ENCODE measurements around the gene NOLC1.
"Not testable (repeated sequence)": the region's sequence is repeated elsewhere in the genome, so short reads cannot be mapped to it uniquely, and the experiment has no call there.

Gene NOLC1

DNA sequence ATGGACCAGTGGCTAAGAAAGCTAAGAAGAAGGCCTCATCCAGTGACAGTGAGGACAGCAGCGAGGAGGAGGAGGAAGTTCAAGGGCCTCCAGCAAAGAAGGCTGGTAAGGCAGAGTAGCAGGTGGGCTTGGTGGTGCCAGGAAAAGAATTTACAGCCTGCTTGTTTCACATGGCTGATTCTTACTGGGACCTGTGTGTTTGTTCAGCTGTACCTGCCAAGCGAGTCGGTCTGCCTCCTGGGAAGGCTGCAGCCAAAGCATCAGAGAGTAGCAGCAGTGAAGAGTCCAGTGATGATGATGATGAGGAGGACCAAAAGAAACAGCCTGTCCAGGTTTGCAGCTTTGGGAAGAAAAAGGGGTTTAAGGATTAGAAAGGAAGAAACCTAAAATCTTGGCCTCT is 5.0 kb downstream of the NOLC1 start:
- no peak for DNase-seq

DNA sequence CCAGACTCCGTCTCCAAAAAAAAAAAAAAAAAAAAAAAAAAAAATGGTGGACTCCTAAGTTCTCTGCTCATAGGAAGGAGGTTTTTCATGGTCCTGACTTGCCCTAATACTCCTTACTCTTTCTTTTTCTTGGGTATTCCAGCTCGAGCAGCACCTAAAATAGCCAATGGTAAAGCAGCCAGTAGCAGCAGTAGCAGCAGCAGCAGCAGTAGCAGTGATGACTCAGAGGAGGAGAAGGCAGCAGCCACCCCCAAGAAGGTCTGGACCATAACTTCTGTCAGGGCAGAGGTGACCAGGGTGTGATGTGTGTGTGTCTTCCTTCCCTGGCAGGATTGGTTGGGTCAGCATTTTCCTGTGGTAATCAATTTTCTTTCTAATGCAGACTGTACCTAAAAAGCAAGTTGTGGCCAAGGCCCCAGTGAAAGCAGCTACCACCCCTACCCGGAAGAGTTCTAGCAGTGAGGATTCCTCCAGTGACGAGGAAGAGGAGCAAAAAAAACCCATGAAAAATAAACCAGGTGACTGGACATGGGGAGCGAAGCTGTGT is 6.9 kb downstream of the NOLC1 start:
- no peak for DNase-seq

DNA sequence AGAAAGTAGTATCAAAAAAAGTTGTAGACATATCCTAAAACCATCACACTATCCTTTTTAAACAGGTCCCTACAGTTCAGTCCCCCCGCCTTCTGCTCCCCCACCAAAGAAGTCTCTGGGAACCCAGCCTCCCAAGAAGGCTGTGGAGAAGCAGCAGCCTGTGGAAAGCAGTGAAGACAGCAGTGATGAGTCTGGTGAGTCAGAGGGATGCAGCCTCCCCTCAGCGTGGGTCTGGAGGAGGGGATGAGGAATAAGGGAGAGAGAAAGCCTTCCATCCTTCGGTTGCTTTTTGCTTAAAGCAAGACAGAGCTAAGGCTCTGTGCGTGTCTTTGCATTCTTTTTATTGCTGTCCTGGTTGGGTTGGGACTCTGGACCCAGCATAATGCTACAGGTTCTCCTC is 7.6 kb downstream of the NOLC1 start:
- no peak for DNase-seq

DNA sequence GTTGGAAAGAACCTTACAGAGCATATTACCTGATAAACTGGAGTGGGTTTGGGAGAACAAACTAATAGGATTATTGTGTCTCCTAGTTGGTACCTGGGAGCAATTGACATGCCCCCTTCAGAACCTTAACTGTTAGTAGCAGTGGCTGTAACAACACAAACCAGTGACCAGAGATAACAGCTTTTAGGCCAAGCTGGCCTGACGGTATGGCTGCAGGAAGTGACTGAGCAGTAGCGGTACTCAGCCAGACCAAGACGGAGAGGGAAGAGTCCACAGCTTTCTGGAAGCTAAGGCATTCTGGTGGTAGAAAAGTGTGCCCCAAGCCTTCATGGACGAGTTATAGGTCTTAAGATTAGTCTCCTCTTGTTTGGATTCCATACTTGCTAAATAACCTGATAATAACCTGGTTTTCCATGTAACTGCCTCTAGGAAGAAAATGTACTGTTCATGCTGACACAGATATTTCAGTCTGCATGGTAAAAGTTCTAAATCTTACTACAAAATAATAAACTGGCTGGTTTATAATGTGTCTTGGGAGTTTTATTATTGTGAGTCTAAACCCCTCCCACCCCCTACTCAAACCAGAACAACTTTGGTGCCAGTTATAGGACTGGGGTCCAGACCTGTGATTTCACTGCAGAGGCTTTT is 11.3 kb downstream of the NOLC1 start:
- DNase-seq: peak; percentile 45

DNA sequence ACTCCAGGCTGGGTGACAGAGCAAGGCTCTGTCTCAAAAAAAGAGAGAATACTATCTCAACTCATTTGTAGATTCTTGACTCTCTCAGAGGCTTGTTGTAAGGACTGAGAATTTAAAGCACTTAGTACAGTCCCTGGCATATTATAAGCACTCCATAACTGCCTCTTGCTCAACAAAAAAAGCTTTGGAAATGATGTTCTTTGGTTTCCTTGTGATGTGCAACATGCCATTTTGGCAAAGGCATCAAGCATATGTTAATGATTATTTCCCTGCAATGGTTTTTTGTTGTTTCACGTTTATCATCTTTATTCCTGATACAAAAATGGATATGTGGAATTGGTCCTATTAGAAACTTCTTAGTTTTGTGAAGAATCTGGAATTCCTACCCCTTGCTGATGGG is 15.7 kb downstream of the NOLC1 start:
- DNase-seq: no peak

DNA sequence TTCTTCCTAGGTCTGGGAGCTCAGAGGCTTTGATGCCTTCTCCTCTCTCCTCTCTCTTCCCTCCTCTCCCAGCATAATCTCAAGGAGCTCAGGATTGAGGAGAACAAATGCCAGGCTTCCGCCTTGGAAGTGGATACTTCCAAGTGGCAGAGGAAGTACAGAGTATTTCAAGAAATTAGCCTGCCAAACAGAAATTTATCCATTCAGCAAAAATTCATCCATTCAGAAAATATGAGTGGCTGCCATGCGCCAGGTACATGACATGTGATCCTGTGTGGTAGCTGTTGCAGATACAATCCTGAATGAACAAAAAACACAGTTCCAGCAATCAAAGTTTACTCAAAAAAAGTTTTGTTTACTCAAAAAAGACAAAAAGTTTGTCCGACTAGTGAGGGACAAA is 18.4 kb downstream of the NOLC1 start:
- DNase-seq: no peak

DNA sequence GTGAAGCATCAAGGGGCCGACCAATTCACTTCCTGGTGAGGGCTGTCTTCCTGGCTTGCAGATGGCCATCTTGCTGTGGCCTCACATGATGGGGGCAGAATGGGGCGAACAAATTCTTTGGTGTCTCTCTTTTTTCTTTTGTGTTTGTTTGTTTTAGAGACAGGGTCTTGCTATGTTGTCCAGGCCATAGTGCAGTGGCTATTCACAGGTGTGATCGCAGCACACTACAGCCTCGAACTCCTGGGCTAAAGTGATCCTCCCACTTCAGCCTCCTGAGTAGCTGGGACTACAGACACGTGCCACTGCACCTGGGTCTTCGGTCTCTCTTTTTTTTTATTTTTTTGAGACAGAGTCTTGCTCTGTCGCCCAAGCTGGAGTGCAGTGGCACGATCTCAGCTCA is 20.1 kb downstream of the NOLC1 start:
- no peak for DNase-seq

DNA sequence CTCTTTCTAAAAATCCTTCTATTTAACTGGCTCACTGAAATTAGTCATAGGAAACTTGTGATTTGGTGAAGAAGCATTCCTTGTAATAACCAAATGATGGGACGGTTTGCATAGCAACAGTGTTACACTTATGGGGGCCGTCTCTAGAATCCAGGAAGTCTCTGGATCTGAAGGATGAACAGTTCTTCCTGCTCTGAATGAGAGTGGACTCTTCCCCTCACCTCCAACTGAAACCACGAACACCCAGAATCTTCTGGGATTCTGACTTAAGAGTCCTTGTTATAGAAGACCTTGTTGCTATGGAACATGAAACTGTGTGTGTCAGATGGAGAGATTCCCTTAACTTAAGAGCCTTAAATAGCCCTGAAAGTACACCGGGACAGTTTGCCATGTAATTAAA is 23.2 kb downstream of the NOLC1 start:
- no peak for DNase-seq

DNA sequence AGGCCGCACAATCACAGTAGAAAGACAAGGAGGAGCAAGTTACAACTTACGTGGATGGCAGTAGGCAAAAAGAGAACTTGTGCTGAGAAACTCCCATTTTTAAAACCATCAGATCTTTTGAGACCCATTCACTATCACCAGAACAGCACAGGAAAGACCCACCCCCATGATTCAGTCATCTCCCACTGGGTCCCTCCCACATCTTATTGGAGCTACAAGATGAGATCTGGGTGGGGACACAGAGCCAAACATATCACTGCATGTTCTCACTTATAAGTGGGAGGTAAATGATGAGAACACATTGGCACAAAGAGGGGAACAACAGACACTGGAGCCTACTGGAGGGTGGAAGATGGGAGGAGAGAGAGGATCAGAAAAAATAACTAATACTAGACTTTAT is 32.4 kb downstream of the NOLC1 start:
- DNase-seq: no peak

DNA sequence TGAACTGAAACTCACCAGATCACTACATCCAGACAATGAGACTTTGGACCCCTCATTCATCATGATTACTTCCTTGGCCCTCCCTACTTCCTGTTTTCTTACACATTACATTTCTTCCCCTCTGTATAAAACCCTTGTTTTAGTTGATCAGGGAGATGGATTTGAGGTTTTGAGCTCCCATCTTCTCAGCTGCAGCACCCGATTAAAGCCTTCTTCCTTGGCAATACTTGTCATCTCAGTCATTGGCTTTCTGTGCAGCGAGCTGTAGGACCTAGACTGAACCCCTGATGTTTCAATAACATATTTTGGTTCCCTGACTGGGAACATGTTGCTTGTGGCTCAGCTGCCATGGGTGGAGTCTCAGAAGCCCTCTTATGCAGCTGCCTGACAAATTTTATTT is 33.1 kb downstream of the NOLC1 start:
- no peak for DNase-seq

DNA sequence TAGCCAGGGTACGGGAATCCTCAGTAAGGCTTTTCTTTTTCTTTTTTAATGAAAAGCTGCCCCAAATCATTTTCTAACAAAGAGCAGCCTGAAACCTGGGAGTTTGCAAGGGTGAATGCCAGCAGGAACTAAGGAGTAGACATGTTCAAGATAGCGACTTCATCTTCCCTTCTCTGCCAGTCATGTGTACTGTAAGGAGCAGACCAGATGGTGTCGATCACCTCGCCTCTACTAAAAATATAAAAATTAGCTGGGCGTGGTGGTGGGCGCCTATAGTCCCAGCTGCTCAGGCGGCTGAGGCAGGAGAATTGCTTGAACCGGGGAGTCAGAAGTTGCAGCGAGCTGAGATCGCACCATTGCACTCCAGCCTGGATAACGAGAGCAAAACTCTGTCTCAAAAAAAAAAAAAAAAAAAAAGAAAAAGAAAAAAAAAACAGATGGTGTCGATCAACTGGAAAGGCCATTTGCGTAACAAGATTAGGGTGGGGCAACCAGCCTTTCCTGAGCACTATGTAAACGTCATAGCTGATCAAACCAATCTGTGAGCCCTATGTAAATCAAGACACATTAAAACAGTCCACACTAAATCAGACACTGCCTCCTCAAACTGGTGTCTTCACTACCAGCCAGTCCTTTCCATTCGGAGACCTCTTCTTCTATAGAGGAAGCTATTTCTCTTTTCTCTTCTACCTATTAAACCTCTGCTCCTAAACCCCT is 33.8 kb downstream of the NOLC1 start:
- DNase-seq: no peak

DNA sequence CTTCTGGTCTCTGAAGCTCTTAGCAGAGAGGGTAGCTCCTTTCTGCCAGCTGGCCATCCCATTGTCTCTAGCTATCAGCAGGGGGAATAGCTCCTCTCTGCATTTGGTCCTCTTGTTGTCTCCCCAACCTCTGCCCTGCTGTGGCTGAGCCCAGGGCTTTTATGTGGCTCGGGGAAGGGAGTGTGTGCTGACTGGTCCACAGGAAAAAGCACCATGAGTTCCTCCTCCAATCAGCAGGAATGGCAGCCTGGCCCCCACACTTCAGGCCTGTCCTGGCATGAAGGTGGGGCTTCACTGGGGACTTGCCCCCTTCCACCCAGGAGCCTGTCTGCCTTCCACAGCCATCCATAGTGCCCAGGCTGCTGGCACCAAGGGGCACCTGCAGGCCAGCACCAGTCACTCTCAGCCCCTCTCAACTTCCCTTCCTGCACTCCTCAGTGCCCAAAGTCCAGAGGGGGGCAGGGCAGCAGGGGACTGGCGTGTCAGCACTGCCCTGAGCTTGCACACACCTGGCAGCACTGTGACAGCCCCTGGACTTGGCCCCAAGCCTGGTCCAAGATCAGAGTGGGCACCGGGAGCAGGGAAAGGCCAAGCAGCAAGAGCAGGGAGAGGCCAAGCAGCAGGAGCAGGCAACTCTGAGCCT is 36.2 kb downstream of the NOLC1 start:
- no peak for DNase-seq

DNA sequence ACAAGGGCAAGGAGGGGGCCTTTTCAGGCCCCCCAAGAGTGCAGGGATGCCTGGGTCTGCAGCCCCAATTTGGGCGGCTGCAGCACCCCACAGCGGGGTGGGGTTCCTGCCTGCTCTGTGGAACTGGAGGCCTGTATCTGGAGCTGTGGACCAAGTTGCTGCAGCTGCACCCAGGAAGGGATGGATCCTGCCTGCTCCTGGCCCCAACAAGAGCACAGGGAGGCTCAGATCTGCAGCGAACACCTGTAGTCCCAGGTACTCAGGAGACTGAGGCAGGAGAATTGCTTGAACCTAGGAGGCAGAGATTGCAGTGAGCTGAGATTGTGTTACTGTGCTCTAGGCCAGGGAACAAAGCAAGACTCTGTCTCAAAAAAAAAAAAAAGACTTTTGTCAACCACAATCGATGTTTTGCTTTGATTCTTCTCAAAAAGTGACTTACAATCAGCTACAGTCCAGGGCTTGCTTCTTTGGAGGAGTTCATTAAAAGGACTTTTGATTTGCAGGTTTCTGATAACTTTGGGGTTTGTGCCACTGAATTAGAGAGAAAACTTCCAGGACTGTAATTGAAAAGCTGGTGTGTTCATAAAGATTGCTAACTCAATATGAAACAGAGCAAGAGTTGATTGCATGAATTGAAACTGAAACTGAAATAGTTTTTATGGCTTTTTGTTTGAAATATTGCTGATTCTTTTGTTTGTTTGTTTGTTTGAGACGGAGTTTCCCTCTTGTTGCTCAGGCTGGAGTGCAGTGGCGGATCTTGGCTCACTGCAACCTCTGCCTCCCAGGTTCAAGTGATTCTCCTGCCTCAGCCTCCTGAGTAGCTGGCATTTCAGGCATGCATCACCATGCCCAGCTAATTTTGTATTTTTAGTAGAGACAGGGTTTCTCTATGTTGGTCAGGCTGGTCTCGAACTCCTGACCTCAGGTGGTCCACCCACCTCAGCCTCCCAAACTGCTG is 37.0 kb downstream of the NOLC1 start:
- DNase-seq: not testable (repeated sequence)

DNA sequence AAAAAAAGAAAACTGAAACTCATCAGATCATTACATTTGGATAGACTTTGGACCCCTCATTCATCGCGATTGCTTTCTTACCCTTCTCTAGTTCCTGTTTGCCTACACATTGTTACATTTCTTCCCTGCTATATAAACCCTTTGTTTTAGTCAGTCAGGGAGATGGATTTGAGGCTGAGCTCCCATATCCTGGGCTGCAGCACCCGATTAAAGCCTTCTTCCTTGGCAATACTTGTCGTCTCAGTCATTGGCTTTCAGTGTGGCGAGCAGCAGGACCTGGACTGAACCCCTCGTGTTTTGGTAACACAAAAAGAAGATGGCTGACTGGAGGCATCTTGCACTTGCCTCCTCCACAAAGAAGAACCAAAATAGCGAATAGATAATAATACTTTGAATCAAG is 39.8 kb downstream of the NOLC1 start:
- DNase-seq: no peak

DNA sequence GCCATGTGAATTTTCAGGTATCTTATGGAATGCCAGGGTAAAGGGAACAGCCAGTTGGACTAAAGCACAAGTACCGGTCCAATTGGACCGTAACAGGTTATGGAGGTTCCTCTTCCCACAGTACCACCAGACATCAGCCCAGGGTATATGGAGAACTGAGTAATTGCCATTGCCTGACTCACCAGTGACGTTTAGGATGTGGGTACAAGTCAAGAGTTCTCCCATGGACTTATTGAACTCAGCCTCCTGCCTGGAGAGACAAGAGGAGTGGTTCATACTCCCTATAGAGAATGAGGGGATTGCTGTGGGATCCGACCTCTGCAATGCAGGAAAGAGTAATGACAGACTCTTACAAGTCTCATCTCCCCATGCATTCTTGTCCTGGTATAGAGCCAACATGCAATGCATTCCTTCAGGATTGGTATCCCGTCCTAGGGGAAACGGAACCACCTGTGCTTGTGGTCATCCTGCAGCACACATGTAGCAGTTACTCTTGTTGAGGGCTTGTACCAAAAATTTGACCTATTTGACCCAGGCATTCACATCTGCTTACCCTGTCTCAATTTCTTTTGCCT is 43.2 kb downstream of the NOLC1 start:
- DNase-seq: no peak

DNA sequence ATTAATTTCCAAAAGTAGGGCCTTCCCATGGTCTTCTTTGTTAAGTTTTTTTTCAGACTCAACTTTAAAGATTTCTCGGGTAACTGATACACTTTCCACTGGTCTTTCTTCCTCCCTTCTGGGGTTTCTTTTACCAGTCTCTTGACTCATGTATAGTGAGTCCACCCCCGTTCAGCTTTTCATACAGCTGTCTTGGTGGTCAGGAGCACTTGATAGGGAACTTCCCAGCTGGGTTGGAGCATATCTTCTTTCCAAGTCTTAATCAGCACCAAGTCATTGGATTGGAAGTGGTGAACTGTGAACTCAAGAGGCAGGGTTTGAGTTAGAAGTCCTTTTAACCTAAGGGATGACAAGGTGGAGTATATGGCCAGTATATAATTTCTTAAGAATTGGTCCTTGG is 44.7 kb downstream of the NOLC1 start:
- no peak for DNase-seq

DNA sequence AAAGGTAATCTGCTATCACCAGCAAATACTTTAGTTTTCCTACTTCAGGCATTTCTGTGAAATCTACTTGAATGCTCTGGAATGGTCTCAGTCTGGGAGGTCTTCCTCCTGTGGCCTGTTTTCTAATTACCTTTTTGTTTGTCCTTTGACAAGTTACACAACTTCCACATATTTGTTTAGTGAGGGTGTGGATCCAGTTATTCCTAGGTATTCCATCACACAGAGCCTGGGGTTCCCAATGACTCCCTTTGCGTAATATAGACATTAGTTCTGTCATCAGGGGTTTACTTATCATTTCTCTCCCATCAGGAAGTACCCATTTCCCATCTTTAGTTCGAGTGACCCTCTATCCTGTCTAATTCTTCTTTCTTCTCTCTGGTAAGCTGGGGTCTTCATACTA is 45.8 kb downstream of the NOLC1 start:
- no peak for DNase-seq

DNA sequence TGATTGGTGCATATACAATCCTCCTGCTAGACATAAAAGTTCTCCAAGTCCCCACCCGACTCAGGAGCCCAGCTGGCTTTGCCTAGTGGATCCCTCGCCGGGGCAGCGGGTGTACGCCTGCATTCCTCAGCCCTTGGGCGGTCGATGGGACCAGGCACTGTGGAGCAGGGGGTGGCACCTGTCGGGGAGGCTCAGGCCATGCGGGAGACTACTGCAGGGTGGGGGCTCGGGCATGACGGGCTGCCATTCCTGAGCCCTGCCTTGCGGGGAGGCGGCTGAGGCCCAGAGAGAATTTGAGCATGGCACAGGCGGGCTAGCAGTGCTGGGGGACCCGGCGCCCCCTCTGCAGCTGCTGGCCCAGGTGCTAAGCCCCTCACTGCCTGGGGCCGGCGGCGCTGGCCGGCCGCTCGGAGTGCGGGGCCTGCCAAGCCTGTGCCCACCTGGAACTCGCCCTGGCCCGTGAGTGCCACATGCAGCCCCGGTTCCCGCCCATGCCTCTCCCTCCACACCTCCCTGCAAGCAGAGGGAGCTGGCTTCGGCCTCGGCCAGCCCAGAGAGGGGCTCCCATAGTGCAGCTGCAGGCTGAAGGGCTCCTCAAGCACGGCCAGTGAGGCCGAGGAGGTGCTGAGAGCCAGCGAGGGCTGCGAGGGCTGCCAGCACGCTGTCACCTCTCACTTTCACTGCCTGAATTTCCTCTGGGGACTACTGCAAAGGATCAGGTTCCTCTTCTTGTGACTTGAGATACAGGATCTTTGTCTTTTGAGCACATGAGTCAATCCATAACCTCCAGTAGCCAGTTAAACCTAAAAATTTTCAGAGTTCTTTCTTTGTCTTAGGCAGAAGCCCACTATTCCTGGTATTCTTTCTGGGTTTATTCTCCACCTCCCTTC is 48.8 kb downstream of the NOLC1 start:
- no peak for DNase-seq

DNA sequence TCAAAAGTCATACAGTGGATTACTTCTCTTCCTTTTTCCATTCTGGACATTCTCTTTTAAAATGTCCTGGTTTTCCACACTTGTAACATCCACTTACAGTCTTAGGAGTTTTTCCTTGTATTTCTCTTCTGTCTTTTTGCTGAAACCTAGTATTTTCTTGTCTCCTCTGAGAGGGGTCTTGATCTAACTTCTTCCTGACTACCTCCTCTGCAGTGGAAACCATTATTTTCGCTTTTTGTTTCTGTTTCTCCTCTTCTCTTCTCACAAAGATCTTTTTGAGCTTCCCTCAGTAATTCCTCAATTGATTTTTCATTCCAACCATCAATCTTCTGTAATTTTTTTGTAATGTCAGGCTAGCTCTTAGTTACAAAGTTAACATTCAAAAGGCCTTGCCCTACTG is 50.2 kb downstream of the NOLC1 start:
- DNase-seq: no peak

DNA sequence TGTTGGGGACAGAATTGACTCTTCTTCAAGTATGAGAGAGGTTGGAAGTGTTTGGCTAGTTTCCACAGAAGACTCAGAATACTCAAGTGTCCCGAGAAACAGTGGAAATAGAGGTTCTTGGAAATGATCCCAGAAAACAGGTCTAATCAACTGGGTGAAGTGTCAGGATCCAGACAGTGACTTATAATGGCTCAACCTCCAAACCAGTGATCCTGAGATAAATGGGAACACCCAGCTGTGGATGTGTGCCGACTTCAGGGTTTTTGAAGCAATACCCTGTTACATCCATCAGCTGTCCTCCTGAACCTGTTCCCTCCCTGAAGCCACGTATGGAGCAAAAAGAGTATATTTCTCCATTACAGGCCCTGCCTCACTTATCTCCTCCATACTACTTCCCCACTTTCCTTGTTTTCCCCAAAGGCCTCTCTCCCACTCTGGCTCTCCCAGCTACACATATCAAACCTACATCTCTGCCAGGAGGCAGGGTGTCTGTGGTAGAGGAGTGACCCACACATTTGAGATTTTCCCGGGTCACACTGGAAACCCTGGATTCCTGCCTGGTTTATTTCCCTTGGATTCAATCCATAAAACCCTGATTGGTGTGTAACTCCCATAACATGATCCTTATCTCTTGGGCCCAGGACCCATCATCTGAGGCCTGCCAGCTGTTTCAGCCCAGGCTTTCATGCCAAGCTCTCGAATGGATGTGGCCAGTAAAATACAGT is 56.3 kb downstream of the NOLC1 start:
- no peak for DNase-seq
